SK-N-SH (cell line): ENCODE data around the gene MAP2. TPM values are rescaled to one million over a fixed set of nuclear protein-coding genes. Genes with fewer than 3 reads are reported as not detected.
A peak's percentile ranks its signal among the peaks of the same experiment; 100 is the strongest.

ENCODE experiments used
- CTCF ChIA-PET: fragments of 300-600, 350-600 bp; formaldehyde crosslinking; extraction: SDS; loops from one replicate; lab custom pipeline; 2021; lab: Yijun Ruan, JAX
- POLR2A ChIA-PET: fragments of 350-600 bp; sonication (Branson Sonifier 250); formaldehyde crosslinking; extraction: SDS; loops from one replicate; lab custom pipeline; 2020; ENCODE audit warnings: antibody characterized with exemption, inconsistent platforms; lab: Yijun Ruan, JAX
- DNase-seq: peaks from one replicate; pipeline ENCODE4 v3.0.0; 2012
- H2AFZ ChIP-seq: fragments of 200-600 bp; sonication (generic); 2 replicates; pipeline ENCODE4 v1.8.1; 2016; ENCODE audit warnings: antibody characterized with exemption, mild to moderate bottlenecking, low read depth
- H3F3A ChIP-seq: fragments of 200-600 bp; sonication (generic); replicated peaks from 2 replicates; pipeline ENCODE3; 2016; ENCODE audit warnings: antibody characterized with exemption, mild to moderate bottlenecking; ENCODE audit not compliant: insufficient read depth
- H3K27ac ChIP-seq, 2 experiments: fragments of 200-500 bp in 1 of 2; fragments of 200-600 bp in 1 of 2; sonication (Bioruptor generic) in 1 of 2; sonication (generic), shearing (Covaris generic) in 1 of 2; 2 replicates each; pipeline versions ENCODE4 v1.5.1 to v1.6.1; 2014 to 2016; ENCODE audit warnings: low read depth in 2 of 2, inconsistent platforms in 1 of 2, low read length in 1 of 2, mild to moderate bottlenecking in 1 of 2, mixed read lengths in 1 of 2
- H3K27me3 ChIP-seq: fragments of 200-600 bp; sonication (generic), shearing (Covaris generic); 2 replicates; pipeline ENCODE4 v1.6.1; 2016; ENCODE audit warnings: mixed run types; ENCODE audit not compliant: insufficient read depth
- H3K36me3 ChIP-seq, 2 experiments: fragments of 200-500 bp in 1 of 2; fragments of 200-600 bp in 1 of 2; sonication (Bioruptor generic) in 1 of 2; sonication (generic) in 1 of 2; replicated peaks in 1 of 2; 2 replicates each; pipeline versions ENCODE3 to v1.5.1; 2014 to 2016; ENCODE audit warnings: low read length in 1 of 2, mild to moderate bottlenecking in 1 of 2; ENCODE audit not compliant: insufficient read depth in 2 of 2, control insufficient read depth in 1 of 2
- H3K4me1 ChIP-seq, 2 experiments: fragments of 200-500 bp in 1 of 2; fragments of 200-600 bp in 1 of 2; sonication (Bioruptor generic) in 1 of 2; sonication (generic), shearing (Covaris generic) in 1 of 2; 2 replicates each; pipeline versions ENCODE4 v1.5.1 to v1.6.1; 2014 to 2016; ENCODE audit warnings: low read depth in 1 of 2, low read length in 1 of 2, mixed run types in 1 of 2; ENCODE audit not compliant: insufficient read depth in 2 of 2, control insufficient read depth in 1 of 2
- H3K4me2 ChIP-seq: fragments of 200-600 bp; sonication (generic), shearing (Covaris generic); 2 replicates; pipeline ENCODE4 v1.6.1; 2017; ENCODE audit warnings: mixed run types
- H3K4me3 ChIP-seq, 2 experiments: fragments of 200-500 bp in 1 of 2; fragments of 200-600 bp in 1 of 2; sonication (Bioruptor generic) in 1 of 2; sonication (generic), shearing (Covaris generic) in 1 of 2; 2 replicates each; pipeline versions ENCODE4 v1.5.1 to v1.8.1; 2014 to 2016; ENCODE audit warnings: low read depth in 2 of 2, inconsistent platforms in 1 of 2, low read length in 1 of 2, mild to moderate bottlenecking in 1 of 2, mixed read lengths in 1 of 2, moderate library complexity in 1 of 2
- H3K79me2 ChIP-seq: fragments of 200-600 bp; sonication (generic); 2 replicates; pipeline ENCODE4 v1.8.1; 2017; ENCODE audit warnings: mild to moderate bottlenecking; ENCODE audit not compliant: insufficient read depth
- H3K9ac ChIP-seq: fragments of 200-600 bp; sonication (generic); 2 replicates; pipeline ENCODE4 v1.6.1; 2017; ENCODE audit warnings: mixed run types
- H3K9me2 ChIP-seq: fragments of 200-600 bp; sonication (generic); 2 replicates; pipeline ENCODE4 v1.6.1; 2017; ENCODE audit warnings: mixed run types
- H3K9me3 ChIP-seq: fragments of 200-600 bp; sonication (generic); 2 replicates; pipeline ENCODE4 v1.6.1; 2017; ENCODE audit warnings: mixed run types, mild to moderate bottlenecking, moderate library complexity
- H4K20me1 ChIP-seq: fragments of 200-600 bp; sonication (generic); 2 replicates; pipeline ENCODE4 v1.6.1; 2017; ENCODE audit warnings: mild to moderate bottlenecking, mixed run types; ENCODE audit not compliant: insufficient read depth
- ELF1 ChIP-seq: IDR thresholded peaks from 2 replicates; pipeline ENCODE4 v1.4.0; 2012
- EP300 ChIP-seq, 2 experiments: IDR thresholded peaks; 2 replicates each; pipeline versions ENCODE4 v1.4.0 to v1.6.1; 2012; ENCODE audit warnings: borderline replicate concordance in 1 of 2, low read depth in 1 of 2, low read length in 1 of 2
- FOSL2 ChIP-seq: IDR thresholded peaks from 2 replicates; pipeline ENCODE4 v1.4.0; 2012; ENCODE audit warnings: low read depth, mild to moderate bottlenecking, moderate library complexity, borderline replicate concordance
- FOXJ3 ChIP-seq: sonication (generic); formaldehyde crosslinking; IDR thresholded peaks from 2 replicates; pipeline ENCODE4 v1.5.1; 2020; ENCODE audit warnings: mild to moderate bottlenecking, missing genetic modification reagents
- FOXM1 ChIP-seq: IDR thresholded peaks from 2 replicates; pipeline ENCODE4 v1.4.0; 2012; ENCODE audit warnings: low read depth, mild to moderate bottlenecking
- GABPA ChIP-seq: IDR thresholded peaks from 2 replicates; pipeline ENCODE4 v1.4.0; 2012; ENCODE audit warnings: low read depth, mild to moderate bottlenecking
- IRF3 ChIP-seq: fragments of 150-350 bp; IDR thresholded peaks from 2 replicates; pipeline ENCODE4 v1.6.1; 2016; ENCODE audit warnings: mild to moderate bottlenecking, low read depth, low read length
- JUND ChIP-seq: IDR thresholded peaks from 2 replicates; pipeline ENCODE4 v1.4.0; 2012
- MEF2A ChIP-seq: IDR thresholded peaks from 2 replicates; pipeline ENCODE4 v1.4.0; 2012; ENCODE audit warnings: low read depth, borderline replicate concordance
- MXI1 ChIP-seq: IDR thresholded peaks from 2 replicates; pipeline ENCODE4 v1.6.1; 2012; ENCODE audit warnings: mild to moderate bottlenecking, low read depth, low read length, improper control_type of control experiment
- NFIC ChIP-seq: IDR thresholded peaks from 2 replicates; pipeline ENCODE4 v1.4.0; 2012; ENCODE audit warnings: borderline replicate concordance
- NRF1 ChIP-seq: IDR thresholded peaks from 2 replicates; pipeline ENCODE4 v1.6.1; 2012; ENCODE audit warnings: low read depth, mild to moderate bottlenecking, low read length
- POLR2AphosphoS5 ChIP-seq: IDR thresholded peaks from 2 replicates; pipeline ENCODE4 v1.6.1; 2012; ENCODE audit warnings: low read depth, low read length
- RAD21 ChIP-seq: IDR thresholded peaks from 2 replicates; pipeline ENCODE4 v1.6.1; 2012; ENCODE audit warnings: mild to moderate bottlenecking, low read length
- REST ChIP-seq: IDR thresholded peaks from 2 replicates; pipeline ENCODE4 v1.6.1; 2012; ENCODE audit warnings: mild to moderate bottlenecking, low read depth, low read length, moderate library complexity
- RFX5 ChIP-seq: IDR thresholded peaks from 2 replicates; pipeline ENCODE4 v1.6.1; 2012; ENCODE audit warnings: mild to moderate bottlenecking, improper control_type of control experiment, low read length
- RXRA ChIP-seq: IDR thresholded peaks from 2 replicates; pipeline ENCODE4 v1.4.0; 2012; ENCODE audit warnings: low read depth, mild to moderate bottlenecking, borderline replicate concordance
- SIN3A ChIP-seq: IDR thresholded peaks from 2 replicates; pipeline ENCODE4 v1.6.1; 2012; ENCODE audit warnings: low read depth, mild to moderate bottlenecking, low read length, moderate library complexity, borderline replicate concordance
- SMC3 ChIP-seq: IDR thresholded peaks from 2 replicates; pipeline ENCODE4 v1.6.1; 2012; ENCODE audit warnings: low read depth, low read length, improper control_type of control experiment
- TCF12 ChIP-seq: IDR thresholded peaks from 2 replicates; pipeline ENCODE4 v1.4.0; 2012
- TEAD4 ChIP-seq: IDR thresholded peaks from 2 replicates; pipeline ENCODE4 v1.4.0; 2012; ENCODE audit warnings: mild to moderate bottlenecking, borderline replicate concordance; ENCODE audit not compliant: insufficient read depth
- ZBTB33 ChIP-seq: IDR thresholded peaks from 2 replicates; pipeline ENCODE4 v1.4.0; 2012; ENCODE audit warnings: low read depth, borderline replicate concordance
- polyA plus RNA-seq, 3 experiments: library from polyadenylated mRNA; depleted of rRNA; stranded (reverse); fragments of >200 nt; gene quantifications; 2 replicates each; pipeline ENCODE4 v1.2.3, GENCODE V29; 2012
- TF ChIP-seq, protein P1 (sequence below): fragments of 200-600 bp; sonication (generic); IDR thresholded peaks from 2 replicates; pipeline ENCODE4 v1.6.1; 2017; ENCODE audit warnings: antibody characterized with exemption, mild to moderate bottlenecking, moderate library complexity
- TF ChIP-seq, protein P2 (sequence below): IDR thresholded peaks from 2 replicates; pipeline ENCODE4 v1.4.0; 2012; ENCODE audit warnings: low read depth, borderline replicate concordance
- TF ChIP-seq, protein P3 (sequence below): IDR thresholded peaks from 2 replicates; pipeline ENCODE4; 2012

Gene MAP2
- polyA plus RNA-seq, 1 of the 3 experiments (the other 2 are of a cell fraction) = 7.8 TPM

DNA sequence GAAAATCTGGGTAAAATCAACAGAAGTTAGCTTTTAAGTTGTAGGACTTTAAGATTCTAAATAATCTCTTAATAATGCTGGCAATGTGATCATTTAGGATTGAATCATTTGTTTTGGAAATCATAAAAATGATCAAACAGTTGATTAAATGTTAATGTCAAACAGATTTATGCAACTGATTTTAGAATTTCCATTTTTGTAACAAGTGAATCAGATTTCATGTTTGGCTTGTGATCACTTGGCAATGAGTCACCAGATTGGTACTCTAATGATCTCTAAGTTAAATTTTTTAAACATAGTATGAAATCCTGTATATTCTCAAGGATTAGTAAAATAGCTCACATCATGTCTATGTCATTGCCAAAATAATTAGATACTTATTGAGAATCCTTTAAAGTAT is 297.6 kb downstream of the MAP2 start:
- Histone ChIP-seq H3K27ac (no peak overlapping the region), H3K79me2 (no peaks in the 10 kb centered on the region), H3K27me3 (no peaks in the 10 kb centered on the region), H2AFZ (no peak overlapping the region), H3K4me3 (no peak overlapping the region), H3K9me2 (no peaks in the 10 kb centered on the region), H3K4me2 (peak overlapping the region; percentile 13; the same call in 1 of the 2 replicates), H3K36me3 (peaks cover 0 to 14% of the 10 kb centered on the region in 2 experiments), H4K20me1 (no peaks in the 10 kb centered on the region), H3K9me3 (no peaks in the 10 kb centered on the region), H3K4me1 (no peaks in the 10 kb centered on the region; a peak in 1 of 4 replicates), H3F3A (no peaks in the 10 kb centered on the region), H3K9ac (no peak overlapping the region)
- ChIA-PET CTCF (interaction anchor here (1.0 to 1.3 kb wide), 3 partner anchors 20 to 240 kb away, joined by 3 to 4 read pairs (median 3); no protein-coding TSS in a partner anchor), POLR2A (no interaction called here)
- no peak for DNase-seq
- no peak for TF ChIP-seq GABPA
- TF ChIP-seq, protein P1, sequence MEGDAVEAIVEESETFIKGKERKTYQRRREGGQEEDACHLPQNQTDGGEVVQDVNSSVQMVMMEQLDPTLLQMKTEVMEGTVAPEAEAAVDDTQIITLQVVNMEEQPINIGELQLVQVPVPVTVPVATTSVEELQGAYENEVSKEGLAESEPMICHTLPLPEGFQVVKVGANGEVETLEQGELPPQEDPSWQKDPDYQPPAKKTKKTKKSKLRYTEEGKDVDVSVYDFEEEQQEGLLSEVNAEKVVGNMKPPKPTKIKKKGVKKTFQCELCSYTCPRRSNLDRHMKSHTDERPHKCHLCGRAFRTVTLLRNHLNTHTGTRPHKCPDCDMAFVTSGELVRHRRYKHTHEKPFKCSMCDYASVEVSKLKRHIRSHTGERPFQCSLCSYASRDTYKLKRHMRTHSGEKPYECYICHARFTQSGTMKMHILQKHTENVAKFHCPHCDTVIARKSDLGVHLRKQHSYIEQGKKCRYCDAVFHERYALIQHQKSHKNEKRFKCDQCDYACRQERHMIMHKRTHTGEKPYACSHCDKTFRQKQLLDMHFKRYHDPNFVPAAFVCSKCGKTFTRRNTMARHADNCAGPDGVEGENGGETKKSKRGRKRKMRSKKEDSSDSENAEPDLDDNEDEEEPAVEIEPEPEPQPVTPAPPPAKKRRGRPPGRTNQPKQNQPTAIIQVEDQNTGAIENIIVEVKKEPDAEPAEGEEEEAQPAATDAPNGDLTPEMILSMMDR = no peak
- no peak for TF ChIP-seq RAD21
- no peak for TF ChIP-seq SMC3
- TF ChIP-seq POLR2AphosphoS5 = no peak
- peak; percentile 58; the same call in 1 of the 2 replicates for TF ChIP-seq RXRA
- peak; percentile 79 for TF ChIP-seq MEF2A
- TF ChIP-seq NRF1 = no peak
- TF ChIP-seq FOXJ3 (CRISPR knock-in tag) = no peak
- TF ChIP-seq FOSL2 = peak; percentile 71; the same call in 1 of the 2 replicates
- no peak for TF ChIP-seq FOXM1
- TF ChIP-seq TEAD4 = peak; percentile 56; the same call in 1 of the 2 replicates
- no peak for TF ChIP-seq REST
- no peak for TF ChIP-seq RFX5
- peak; percentile 22; the same call in 1 of the 2 replicates for TF ChIP-seq ZBTB33
- TF ChIP-seq, protein P2, sequence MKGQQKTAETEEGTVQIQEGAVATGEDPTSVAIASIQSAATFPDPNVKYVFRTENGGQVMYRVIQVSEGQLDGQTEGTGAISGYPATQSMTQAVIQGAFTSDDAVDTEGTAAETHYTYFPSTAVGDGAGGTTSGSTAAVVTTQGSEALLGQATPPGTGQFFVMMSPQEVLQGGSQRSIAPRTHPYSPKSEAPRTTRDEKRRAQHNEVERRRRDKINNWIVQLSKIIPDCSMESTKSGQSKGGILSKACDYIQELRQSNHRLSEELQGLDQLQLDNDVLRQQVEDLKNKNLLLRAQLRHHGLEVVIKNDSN = no peak
- TF ChIP-seq SIN3A = no peak
- TF ChIP-seq EP300 (IDR thresholded peaks at IDR 0.05; ENCODE audit: borderline replicate concordance in 1 of 2, low read depth in 1 of 2, low read length in 1 of 2) = peak in 1 of 2 experiments; percentile 79; a peak in 2 of 4 replicates
- no peak for TF ChIP-seq IRF3
- TF ChIP-seq, protein P3, sequence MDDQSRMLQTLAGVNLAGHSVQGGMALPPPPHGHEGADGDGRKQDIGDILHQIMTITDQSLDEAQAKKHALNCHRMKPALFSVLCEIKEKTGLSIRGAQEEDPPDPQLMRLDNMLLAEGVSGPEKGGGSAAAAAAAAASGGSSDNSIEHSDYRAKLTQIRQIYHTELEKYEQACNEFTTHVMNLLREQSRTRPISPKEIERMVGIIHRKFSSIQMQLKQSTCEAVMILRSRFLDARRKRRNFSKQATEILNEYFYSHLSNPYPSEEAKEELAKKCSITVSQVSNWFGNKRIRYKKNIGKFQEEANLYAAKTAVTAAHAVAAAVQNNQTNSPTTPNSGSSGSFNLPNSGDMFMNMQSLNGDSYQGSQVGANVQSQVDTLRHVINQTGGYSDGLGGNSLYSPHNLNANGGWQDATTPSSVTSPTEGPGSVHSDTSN = peak; percentile 79
- TF ChIP-seq ELF1 = no peak
- TF ChIP-seq TCF12 = peak; percentile 75
- TF ChIP-seq MXI1 = no peak
- TF ChIP-seq JUND = peak; percentile 84
- peak; percentile 64 for TF ChIP-seq NFIC
